Neural progenitor cell (in vitro differentiated cells): ENCODE data around the gene XPNPEP1.

ENCODE experiments used
- CTCF ChIP-seq: fragments of 200-600 bp; sonication (generic); IDR thresholded peaks from 2 replicates; pipeline ENCODE4 v1.5.1; 2017; ENCODE audit warnings: antibody characterized with exemption, mild to moderate bottlenecking
- EZH2 ChIP-seq: fragments of 200-600 bp; sonication (generic); IDR thresholded peaks from 2 replicates; pipeline ENCODE4 v1.6.1; 2017; ENCODE audit warnings: antibody characterized with exemption, mild to moderate bottlenecking, moderate library complexity
- EZH2phosphoT487 ChIP-seq: fragments of 200-600 bp; sonication (generic); IDR thresholded peaks from 2 replicates; pipeline ENCODE4 v1.6.1; 2017; ENCODE audit warnings: antibody characterized with exemption

GRCh38 chr10:109895095-109895818 lies 28.1 kb downstream of the XPNPEP1 start:
- TF ChIP-seq EZH2phosphoT487: no peak
- no peak for TF ChIP-seq EZH2
- no peak for TF ChIP-seq CTCF
